Spleen (tissue), 7 donors: Measurements from ENCODE around the gene SYK.

Experiments
- POLR2AphosphoS5 ChIP-seq, 3 donors: sonication (generic); formaldehyde crosslinking; IDR thresholded peaks; one replicate each; pipeline ENCODE4 v1.5.1; 2017; ENCODE audit warnings: antibody characterized with exemption in 3 of 3
- TF ChIP-seq, protein P1 (sequence below), 11 experiments: fragments of 200-600 bp in 7 of 11; fragments of 450-650 bp in 4 of 11; sonication (generic) in 4 of 11; IDR thresholded peaks in 8 of 11; conservative IDR thresholded peaks in 3 of 11; 1 replicate in 7 of 11; 2 replicates in 4 of 11; pipeline versions ENCODE4 v1.4.0 to v1.8.0; 2016 to 2021; ENCODE audit warnings: antibody characterized with exemption in 11 of 11, inconsistent platforms in 4 of 11, mild to moderate bottlenecking in 1 of 11
- donor health status: DM: no; HTN: no; CAD: no; lungs with moderate emphysema.
- donor health status: DM: no; HTN: no; CAD: no.
- donor health status: DM: no; HTN: no; CAD: no.

DNA sequence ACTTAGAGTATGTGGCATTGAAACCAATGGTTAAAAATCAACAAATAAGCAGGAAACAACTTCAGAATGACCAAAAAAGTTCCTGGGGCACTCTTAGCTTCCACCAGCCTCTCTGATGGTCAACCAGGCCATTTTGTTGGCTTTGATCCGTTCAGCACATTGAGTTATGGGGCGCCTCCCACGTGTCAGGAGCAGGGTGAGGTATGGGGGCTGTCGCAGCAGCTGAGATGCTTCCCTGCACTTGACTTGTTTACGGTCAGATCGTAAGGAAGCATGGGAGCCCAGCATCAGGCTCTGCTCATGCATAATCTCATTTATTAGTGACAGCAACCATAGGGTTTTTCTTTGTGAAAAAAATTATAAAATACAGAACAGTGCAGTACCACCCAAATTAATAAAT lies 16.7 kb downstream of the SYK start:
- TF ChIP-seq, protein P1, sequence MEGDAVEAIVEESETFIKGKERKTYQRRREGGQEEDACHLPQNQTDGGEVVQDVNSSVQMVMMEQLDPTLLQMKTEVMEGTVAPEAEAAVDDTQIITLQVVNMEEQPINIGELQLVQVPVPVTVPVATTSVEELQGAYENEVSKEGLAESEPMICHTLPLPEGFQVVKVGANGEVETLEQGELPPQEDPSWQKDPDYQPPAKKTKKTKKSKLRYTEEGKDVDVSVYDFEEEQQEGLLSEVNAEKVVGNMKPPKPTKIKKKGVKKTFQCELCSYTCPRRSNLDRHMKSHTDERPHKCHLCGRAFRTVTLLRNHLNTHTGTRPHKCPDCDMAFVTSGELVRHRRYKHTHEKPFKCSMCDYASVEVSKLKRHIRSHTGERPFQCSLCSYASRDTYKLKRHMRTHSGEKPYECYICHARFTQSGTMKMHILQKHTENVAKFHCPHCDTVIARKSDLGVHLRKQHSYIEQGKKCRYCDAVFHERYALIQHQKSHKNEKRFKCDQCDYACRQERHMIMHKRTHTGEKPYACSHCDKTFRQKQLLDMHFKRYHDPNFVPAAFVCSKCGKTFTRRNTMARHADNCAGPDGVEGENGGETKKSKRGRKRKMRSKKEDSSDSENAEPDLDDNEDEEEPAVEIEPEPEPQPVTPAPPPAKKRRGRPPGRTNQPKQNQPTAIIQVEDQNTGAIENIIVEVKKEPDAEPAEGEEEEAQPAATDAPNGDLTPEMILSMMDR (IDR thresholded peaks at IDR 0.05 in 8 of 11, conservative IDR thresholded peaks at IDR 0.05 in 3 of 11) = no peak
- no peak for TF ChIP-seq POLR2AphosphoS5 (IDR thresholded peaks at IDR 0.05)
